Measurements from ENCODE around the gene ANGPTL4. TPM values are rescaled to one million over a fixed set of nuclear protein-coding genes. Genes with fewer than 3 reads are reported as not detected.
"Not testable (repeated sequence)": the region's sequence is repeated elsewhere in the genome, so short reads cannot be mapped to it uniquely, and the experiment has no call there.

ANGPTL4 gene
- total RNA-seq (2022) = 12.6 and 32.8 TPM in 2 replicates
- percentile 61 among the genes with signal in this experiment for Bru-seq, nascent RNA
- percentile 49 among the genes with signal in this experiment for BruChase-seq, experiment 1, labeled RNA remaining after a 6-hour chase
- BruChase-seq, experiment 2, labeled RNA remaining after a 2-hour chase = percentile 57 among the genes with signal in this experiment
- long read RNA-seq, transcript ANGPTL4-201 (7 exons, 1,879 nt) = major isoform, 130 of 169 reads
- long read RNA-seq, partial matches to known transcripts = 29 of 169 reads
- long read RNA-seq, other reads (novel, unspliced or antisense) = 7 of 169 reads

DNA sequence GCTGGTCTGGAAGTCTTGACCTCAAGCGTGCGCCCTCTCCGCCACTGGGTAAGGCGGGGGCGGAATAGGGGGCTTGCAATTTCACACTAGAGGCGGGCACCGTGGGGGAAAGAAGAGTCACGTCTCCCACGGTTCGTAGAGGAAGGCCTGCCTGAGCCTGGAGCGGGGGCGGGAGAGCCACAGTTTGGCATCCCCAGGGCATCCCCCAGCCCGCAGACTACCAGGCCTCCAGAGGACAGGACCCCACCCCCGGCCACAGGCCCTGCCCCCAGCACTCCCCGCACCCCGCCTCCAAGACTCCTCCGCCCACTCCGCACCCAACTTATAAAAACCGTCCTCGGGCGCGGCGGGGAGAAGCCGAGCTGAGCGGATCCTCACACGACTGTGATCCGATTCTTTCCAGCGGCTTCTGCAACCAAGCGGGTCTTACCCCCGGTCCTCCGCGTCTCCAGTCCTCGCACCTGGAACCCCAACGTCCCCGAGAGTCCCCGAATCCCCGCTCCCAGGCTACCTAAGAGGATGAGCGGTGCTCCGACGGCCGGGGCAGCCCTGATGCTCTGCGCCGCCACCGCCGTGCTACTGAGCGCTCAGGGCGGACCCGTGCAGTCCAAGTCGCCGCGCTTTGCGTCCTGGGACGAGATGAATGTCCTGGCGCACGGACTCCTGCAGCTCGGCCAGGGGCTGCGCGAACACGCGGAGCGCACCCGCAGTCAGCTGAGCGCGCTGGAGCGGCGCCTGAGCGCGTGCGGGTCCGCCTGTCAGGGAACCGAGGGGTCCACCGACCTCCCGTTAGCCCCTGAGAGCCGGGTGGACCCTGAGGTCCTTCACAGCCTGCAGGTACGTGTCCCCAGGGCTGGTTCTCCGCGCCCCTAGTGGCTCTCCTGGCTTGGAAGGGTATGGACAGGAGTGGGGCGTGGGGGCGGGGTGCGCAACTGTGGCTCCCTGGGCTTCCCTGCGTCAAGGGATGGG lies at the start of gene ANGPTL4:
Gene ANGPTL4 (plus strand): TSS at position 353 of the 969 bp plus-strand sequence. CDS start 167 bp downstream, at position 520.
- BruUV-seq (replicated peaks) = TSS peak; percentile 67
- Mint-ChIP-seq H3K9me3 (ENCODE audit: unreplicated experiment) (no peaks in the 10 kb centered on the region), H3K27me3 (ENCODE audit: insufficient read depth, unreplicated experiment) (no peaks in the 10 kb centered on the region), H3K27ac (ENCODE audit: low read depth, unreplicated experiment) (peak within 1 kb of the TSS; percentile 94), H3K36me3 (ENCODE audit: insufficient read depth, unreplicated experiment) (peaks cover 6% of the 10 kb centered on the region), H3K4me1 (ENCODE audit: insufficient read depth, unreplicated experiment) (peaks cover 34% of the 10 kb centered on the region), H3K4me3 (ENCODE audit: unreplicated experiment) (peak within 1 kb of the TSS; percentile 73)
- intact Hi-C loops (cut with micrococcal nuclease) = loop anchor here (2.0 kb wide), 1 partner anchor 27 kb away; the partner anchor contains the start of gene RAB11B
- peak; percentile 89 for DNase-seq (ENCODE audit: unreplicated experiment)
- CTCF ChIA-PET = interaction anchor here (0.5 to 3.2 kb wide), 4 partner anchors 10 to 89 kb away, joined by 3 to 11 read pairs (median 3); no protein-coding TSS in a partner anchor
- POLR2A ChIA-PET = interaction anchor here (0.6 to 5.7 kb wide), 7 partner anchors 9 to 1650 kb away, joined by 3 to 31 read pairs (median 4); partner anchors contain the start of genes MARCHF2 and RAB11B
- no peak for TF ChIP-seq CTCF (IDR thresholded peaks at IDR 0.05; ENCODE audit: unreplicated experiment)

GRCh38 chr19:8314981-8315640 lies 48.8 kb upstream of the ANGPTL4 start:
- H3K36me3 Mint-ChIP-seq (ENCODE audit: insufficient read depth, unreplicated experiment) = peaks cover 55% of the 10 kb centered on the region
- H3K27ac Mint-ChIP-seq (ENCODE audit: low read depth, unreplicated experiment); POLR2A ChIA-PET; BruUV-seq (replicated peaks); DNase-seq (ENCODE audit: unreplicated experiment); H3K4me1 Mint-ChIP-seq (ENCODE audit: insufficient read depth, unreplicated experiment); intact Hi-C loops (cut with micrococcal nuclease); CTCF ChIA-PET; H3K27me3 Mint-ChIP-seq (ENCODE audit: insufficient read depth, unreplicated experiment); H3K9me3 Mint-ChIP-seq (ENCODE audit: unreplicated experiment); H3K4me3 Mint-ChIP-seq (ENCODE audit: unreplicated experiment): not testable (repeated sequence)

GRCh38 chr19:8316351-8317125 lies 47.4 kb upstream of the ANGPTL4 start:
- peaks cover 7% of the 10 kb centered on the region for H3K4me1 Mint-ChIP-seq (ENCODE audit: insufficient read depth, unreplicated experiment)
- DNase-seq (ENCODE audit: unreplicated experiment) = no peak
- intact Hi-C loops (cut with micrococcal nuclease) = no loop called here
- BruUV-seq (replicated peaks) = no TSS peak
- ChIA-PET CTCF (interaction anchor here (0.5 to 0.7 kb wide), 3 partner anchors 42 to 122 kb away, joined by 3 read pairs; no protein-coding TSS in a partner anchor), POLR2A (no interaction called here)
- H3K27ac Mint-ChIP-seq (ENCODE audit: low read depth, unreplicated experiment) = no peak overlapping the region
- H3K4me3 Mint-ChIP-seq (ENCODE audit: unreplicated experiment) = no peak overlapping the region
- no peaks in the 10 kb centered on the region for H3K9me3 Mint-ChIP-seq (ENCODE audit: unreplicated experiment)
- H3K27me3 Mint-ChIP-seq (ENCODE audit: insufficient read depth, unreplicated experiment) = no peaks in the 10 kb centered on the region
- peaks cover 55% of the 10 kb centered on the region for H3K36me3 Mint-ChIP-seq (ENCODE audit: insufficient read depth, unreplicated experiment)
- TF ChIP-seq CTCF (IDR thresholded peaks at IDR 0.05; ENCODE audit: unreplicated experiment) = no peak

- CTCF ChIA-PET = interaction anchor here (0.6 to 2.5 kb wide), 5 partner anchors 9 to 258 kb away, joined by 3 to 9 read pairs (median 3); no protein-coding TSS in a partner anchor
- DNase-seq (ENCODE audit: unreplicated experiment); H3K4me3 Mint-ChIP-seq (ENCODE audit: unreplicated experiment); intact Hi-C loops (cut with micrococcal nuclease); H3K4me1 Mint-ChIP-seq (ENCODE audit: insufficient read depth, unreplicated experiment); BruUV-seq (replicated peaks); H3K27ac Mint-ChIP-seq (ENCODE audit: low read depth, unreplicated experiment); H3K27me3 Mint-ChIP-seq (ENCODE audit: insufficient read depth, unreplicated experiment); H3K9me3 Mint-ChIP-seq (ENCODE audit: unreplicated experiment): not testable (repeated sequence)
- H3K36me3 Mint-ChIP-seq (ENCODE audit: insufficient read depth, unreplicated experiment) = peaks cover 63% of the 10 kb centered on the region
- POLR2A ChIA-PET = interaction anchor here (0.6 kb wide), 1 partner anchor 101 kb away, joined by 3 read pairs; no protein-coding TSS in a partner anchor
Observed at GRCh38 chr19:8318835-8319234, 45.1 kb upstream of the ANGPTL4 start.

All from MCF 10A (cell line).